ENCODE measurements around the gene GPC4.
"Not testable (repeated sequence)": the region's sequence is repeated elsewhere in the genome, so short reads cannot be mapped to it uniquely, and the experiment has no call there.

The GPC4 gene

GRCh38 chrX:133325422-133325821, 89.9 kb downstream of the GPC4 start:
- no peak for TF ChIP-seq CTCF (IDR thresholded peaks at IDR 0.05; ENCODE audit: low read depth, low read length)
- no peak for DNase-seq (ENCODE audit: extremely low read depth, low read depth)

GRCh38 chrX:133323431-133323830, 91.9 kb downstream of the GPC4 start:
- no peak for TF ChIP-seq CTCF (IDR thresholded peaks at IDR 0.05; ENCODE audit: low read depth, low read length)
- no peak for DNase-seq (ENCODE audit: extremely low read depth, low read depth)

- not testable (repeated sequence) for DNase-seq (ENCODE audit: extremely low read depth, low read depth)
These were observed 93.0 kb downstream of the GPC4 start for GRCh38 chrX:133322269-133322668.

- TF ChIP-seq CTCF (IDR thresholded peaks at IDR 0.05; ENCODE audit: low read depth, low read length) = no peak
- DNase-seq (ENCODE audit: extremely low read depth, low read depth) = no peak
These were observed 93.8 kb downstream of the GPC4 start for GRCh38 chrX:133321451-133321850.

- TF ChIP-seq CTCF (IDR thresholded peaks at IDR 0.05; ENCODE audit: low read depth, low read length) = no peak
- no peak for DNase-seq (ENCODE audit: extremely low read depth, low read depth)
These were observed 101.0 kb downstream of the GPC4 start for GRCh38 chrX:133314281-133314680.

GRCh38 chrX:133308499-133308897, 106.8 kb downstream of the GPC4 start:
- DNase-seq (ENCODE audit: extremely low read depth, low read depth) = no peak
- no peak for TF ChIP-seq CTCF (IDR thresholded peaks at IDR 0.05; ENCODE audit: low read depth, low read length)

GRCh38 chrX:133307637-133308498, 107.4 kb downstream of the GPC4 start:
- DNase-seq (ENCODE audit: extremely low read depth, low read depth) = no peak
- TF ChIP-seq CTCF (IDR thresholded peaks at IDR 0.05; ENCODE audit: low read depth, low read length) = no peak

GRCh38 chrX:133307094-133307493, 108.2 kb downstream of the GPC4 start:
- no peak for TF ChIP-seq CTCF (IDR thresholded peaks at IDR 0.05; ENCODE audit: low read depth, low read length)
- no peak for DNase-seq (ENCODE audit: extremely low read depth, low read depth)
